Omental fat pad (tissue), 4 donors: ENCODE data around the gene STUB1. TPM values are rescaled to one million over a fixed set of nuclear protein-coding genes. Genes with fewer than 3 reads are reported as not detected.

ENCODE experiments used
- ATAC-seq: fragments of 150-250 bp; one replicate; pipeline ENCODE4 v1.9.1; 2016; ENCODE audit warnings: mild to moderate bottlenecking, moderate library complexity; ENCODE audit not compliant: low FRiP score
- DNase-seq: peaks from one replicate; pipeline ENCODE4 v3.0.0-alpha.2; 2019; ENCODE audit warnings: low spot score
- CTCF ChIP-seq, 3 donors: fragments of 450-650 bp; IDR thresholded peaks; one replicate each; pipeline ENCODE4 v1.5.1; 2016 to 2017; ENCODE audit warnings: antibody characterized with exemption in 3 of 3, mild to moderate bottlenecking in 3 of 3, moderate library complexity in 2 of 3
- total RNA-seq, 4 donors: library from RNA; depleted of rRNA; stranded (reverse); fragments of >200 nt; gene quantifications; one replicate each; pipeline ENCODE4 v1.1.0, GENCODE V29; 2016

STUB1 gene
- total RNA-seq, 4 donors from 2014 or later = 119 to 161 (median 128) TPM

DNA sequence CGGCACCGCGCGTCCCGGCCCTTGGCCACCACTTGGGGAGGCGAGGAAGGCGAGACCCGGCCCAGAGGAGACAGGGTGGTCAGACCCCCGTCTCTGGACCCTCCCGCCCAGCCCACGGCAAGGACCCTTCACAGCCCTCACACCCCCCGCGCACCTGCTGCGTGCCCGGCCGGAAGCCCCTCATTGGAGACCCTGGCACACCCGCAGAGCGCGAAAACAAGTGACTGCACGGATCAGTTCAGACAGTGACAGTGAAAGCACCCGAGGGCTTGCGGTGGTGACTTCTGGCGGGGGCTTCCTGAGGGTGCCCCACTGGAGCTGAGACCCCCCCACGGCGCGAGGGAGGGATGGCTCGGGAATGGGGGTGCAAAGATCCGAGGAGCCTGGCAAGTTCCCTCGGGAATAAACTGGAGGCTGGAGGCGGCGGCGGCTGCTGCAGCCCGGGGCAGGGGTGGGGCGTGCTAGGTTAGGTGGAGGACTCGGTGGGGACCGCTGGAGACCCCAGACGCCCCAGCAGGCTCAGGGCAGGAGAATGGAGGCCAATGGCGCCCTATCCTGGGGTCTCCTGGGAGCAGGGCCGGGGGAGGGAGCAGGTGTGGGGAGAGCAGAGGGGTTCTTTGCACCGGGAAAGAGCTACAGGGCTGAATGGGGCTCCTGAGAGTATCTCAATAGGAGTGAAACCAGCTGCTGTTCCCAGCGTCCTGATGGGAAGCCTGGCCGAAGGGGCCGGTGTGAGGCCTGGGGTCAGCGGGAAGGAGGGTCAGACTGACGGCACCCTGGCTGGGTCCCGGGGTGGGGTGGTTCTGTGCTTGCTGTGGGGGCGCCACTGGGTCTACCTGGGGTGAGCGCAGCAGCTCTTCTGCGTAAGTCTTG lies 26.2 kb downstream of the STUB1 start:
- ATAC-seq = no peak
- no peak for TF ChIP-seq CTCF (IDR thresholded peaks at IDR 0.05)
- DNase-seq = no peak

DNA sequence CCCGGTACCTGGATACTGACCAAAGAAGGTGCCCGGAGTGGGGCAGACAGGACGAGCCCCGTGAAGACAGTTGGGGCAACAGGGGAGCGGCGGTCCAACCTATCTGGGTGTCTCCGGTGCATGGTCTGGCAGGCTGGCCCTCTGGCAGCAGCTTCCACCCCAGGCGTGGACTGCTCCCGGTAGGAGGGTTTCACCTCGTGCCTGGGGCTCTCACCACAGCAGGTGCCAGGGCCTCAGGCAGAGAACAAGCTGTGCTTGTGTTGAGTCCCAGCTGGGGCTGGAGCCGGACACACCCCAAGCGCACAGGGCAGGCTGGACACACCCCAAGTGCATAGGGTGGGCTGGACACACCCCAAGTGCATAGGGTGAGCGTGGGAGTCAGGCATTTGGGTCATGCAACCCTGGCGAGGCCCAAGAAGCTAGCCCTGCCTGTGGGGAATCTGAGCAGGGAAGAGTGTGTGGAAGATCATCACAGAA lies 26.9 kb downstream of the STUB1 start:
- DNase-seq (no peak), ATAC-seq (no peak)
- TF ChIP-seq CTCF (IDR thresholded peaks at IDR 0.05) = no peak

DNA sequence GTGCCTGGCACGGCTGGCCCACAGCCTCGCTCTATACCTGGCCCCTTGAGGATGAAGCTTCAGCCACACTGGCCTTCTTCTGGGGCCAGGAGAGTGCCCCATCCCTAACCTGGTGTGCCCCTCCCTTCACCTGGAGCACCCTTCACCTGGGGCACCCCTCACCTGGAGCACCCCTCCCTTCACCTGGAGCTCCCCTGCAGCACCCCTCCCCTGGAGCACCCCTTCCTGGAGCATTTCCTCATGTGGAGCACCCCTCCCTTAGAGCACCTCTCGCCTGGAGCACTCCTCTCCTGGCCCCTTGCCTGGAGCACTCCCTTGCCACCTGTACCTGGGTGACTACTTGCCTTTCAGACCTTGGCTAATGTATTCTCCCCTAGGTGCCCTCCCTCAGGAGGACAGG lies 27.8 kb downstream of the STUB1 start:
- TF ChIP-seq CTCF (IDR thresholded peaks at IDR 0.05) = no peak
- DNase-seq (no peak), ATAC-seq (no peak)

GRCh38 chr16:708959-709358 lies 28.7 kb downstream of the STUB1 start:
- no peak for TF ChIP-seq CTCF (IDR thresholded peaks at IDR 0.05)
- no peak for ATAC-seq
- DNase-seq = no peak

DNA sequence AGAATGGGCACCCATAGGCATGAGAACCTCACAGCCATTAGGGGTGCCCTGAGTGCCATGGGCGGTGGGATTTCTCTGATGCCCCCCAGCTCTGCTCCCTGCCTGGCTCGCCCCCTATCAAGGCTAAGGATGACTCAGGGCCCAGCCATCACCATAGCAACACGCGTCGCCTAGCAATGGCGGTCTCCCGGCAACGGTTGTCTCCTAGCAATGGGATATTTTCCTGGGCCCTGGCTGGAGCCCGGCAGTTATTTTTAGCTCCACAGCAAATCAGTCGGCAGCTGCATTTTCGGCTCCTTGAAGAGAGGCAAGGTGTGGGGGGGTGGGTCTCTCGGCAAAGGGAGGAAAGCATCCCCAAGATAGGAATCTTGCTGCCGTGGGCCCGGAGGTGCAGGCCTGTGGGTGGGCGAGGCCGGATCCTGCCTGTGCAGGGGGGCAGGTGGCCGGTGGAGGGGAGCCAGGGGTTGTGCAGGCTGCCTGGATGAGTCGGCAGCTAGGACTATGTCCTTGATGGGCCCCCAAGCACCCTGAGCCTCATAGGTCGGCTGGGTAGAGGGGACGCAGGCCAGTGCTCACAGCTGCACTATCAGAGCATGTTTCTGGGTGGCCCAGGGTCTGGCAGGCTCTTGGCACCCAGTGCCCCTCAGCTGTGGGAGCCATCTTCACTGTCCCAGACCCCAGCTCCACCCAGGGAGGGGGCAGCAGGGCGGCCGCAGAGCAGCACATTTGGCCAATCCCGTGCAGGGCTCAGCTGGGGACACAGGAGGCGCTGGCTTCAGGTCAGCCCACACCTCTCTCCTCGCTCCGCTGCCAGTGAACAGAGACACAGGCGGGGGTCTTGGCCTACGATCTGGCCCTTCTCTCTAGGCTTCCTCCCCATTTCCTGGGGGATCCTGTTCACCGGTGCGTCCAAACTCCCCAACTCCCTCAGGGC lies 29.6 kb downstream of the STUB1 start:
- ATAC-seq (no peak), DNase-seq (no peak)
- TF ChIP-seq CTCF (IDR thresholded peaks at IDR 0.05) = no peak

DNA sequence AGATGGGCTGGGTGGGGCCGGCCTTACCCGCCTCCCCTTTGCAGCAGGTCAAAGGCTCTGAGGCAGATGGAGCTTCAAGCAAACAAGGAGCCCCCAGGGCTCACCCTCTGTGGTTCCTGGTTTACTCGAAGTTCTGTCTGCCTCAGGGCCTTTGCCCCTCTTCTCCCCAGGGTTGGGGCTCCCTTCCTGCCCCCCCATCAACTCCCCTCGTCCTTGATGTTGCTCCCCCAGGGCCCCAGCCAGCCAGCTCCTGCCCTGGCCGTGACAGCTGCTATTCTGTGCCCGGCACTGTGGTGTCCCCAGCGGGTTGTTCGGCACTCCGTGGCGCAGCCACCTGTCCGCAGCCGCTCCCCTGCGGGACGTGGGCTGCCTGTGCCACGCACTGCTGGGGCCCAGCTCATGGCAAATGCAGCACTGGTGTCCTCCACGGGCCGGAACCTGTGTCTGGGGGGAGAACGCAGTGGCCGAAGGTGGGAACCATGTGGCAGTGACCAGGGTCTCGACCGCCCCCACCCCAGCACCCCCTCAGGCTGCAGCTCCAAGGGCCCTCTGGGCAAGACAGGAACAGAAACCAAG lies 30.4 kb downstream of the STUB1 start:
- ATAC-seq (no peak), DNase-seq (no peak)
- TF ChIP-seq CTCF (IDR thresholded peaks at IDR 0.05) = no peak
